CD14-positive monocyte (primary cell): ENCODE measurements around the gene SCUBE1. TPM values are rescaled to one million over a fixed set of nuclear protein-coding genes. Genes with fewer than 3 reads are reported as not detected.

Experiments used
- DNase-seq, 3 donors: peaks; one replicate each; pipeline ENCODE4 v3.0.0-alpha.2; 2011 to 2022
- H2AFZ ChIP-seq: 2 replicates; pipeline ENCODE4 v1.6.0; 2012; ENCODE audit warnings: mild to moderate bottlenecking, low read depth, low read length, inconsistent platforms; ENCODE audit not compliant: insufficient read depth, poor library complexity, severe bottlenecking
- H3K27ac ChIP-seq, 2 donors: 1 replicate in 1 of 2; 2 replicates in 1 of 2; pipeline ENCODE4 v1.5.1; 2012 to 2013; ENCODE audit warnings: low read length in 2 of 2, control low read depth in 1 of 2, inconsistent platforms in 1 of 2, low read depth in 1 of 2, mild to moderate bottlenecking in 1 of 2
- H3K27me3 ChIP-seq, 2 donors: one replicate each; pipeline versions ENCODE4 v1.6.0 to v1.6.1; 2011 to 2013; ENCODE audit warnings: low read length in 2 of 2; ENCODE audit not compliant: control insufficient read depth in 2 of 2, insufficient read depth in 2 of 2
- H3K36me3 ChIP-seq, 2 donors: replicated peaks in 1 of 2; 1 replicate in 1 of 2; 2 replicates in 1 of 2; pipeline versions ENCODE4 v1.5.1 to v1.6.1; 2012 to 2013; ENCODE audit warnings: low read length in 2 of 2, control low read depth in 1 of 2, inconsistent platforms in 1 of 2, mild to moderate bottlenecking in 1 of 2; ENCODE audit not compliant: insufficient read depth in 2 of 2, control insufficient read depth in 1 of 2
- H3K4me1 ChIP-seq, 2 donors: 1 replicate in 1 of 2; 2 replicates in 1 of 2; pipeline versions ENCODE4 v1.5.1 to v1.6.1; 2012 to 2013; ENCODE audit warnings: low read length in 2 of 2, control low read depth in 1 of 2, inconsistent platforms in 1 of 2, mild to moderate bottlenecking in 1 of 2, moderate library complexity in 1 of 2; ENCODE audit not compliant: insufficient read depth in 2 of 2, control insufficient read depth in 1 of 2
- H3K4me2 ChIP-seq: replicated peaks from 2 replicates; pipeline ENCODE3; 2012; ENCODE audit warnings: low read length, moderate library complexity, mild to moderate bottlenecking; ENCODE audit not compliant: poor library complexity, severe bottlenecking; ENCODE audit errors: extremely low read depth
- H3K4me3 ChIP-seq, 3 experiments: fragments of 200-600 bp in 1 of 3; sonication (generic) in 1 of 3; replicated peaks in 1 of 3; 1 replicate in 2 of 3; 2 replicates in 1 of 3; pipeline ENCODE4 v1.5.1; 2011 to 2013; ENCODE audit warnings: low read length in 3 of 3, mild to moderate bottlenecking in 3 of 3, control low read depth in 2 of 3, low read depth in 2 of 3, inconsistent platforms in 1 of 3, moderate library complexity in 1 of 3
- H3K79me2 ChIP-seq: 2 replicates; pipeline ENCODE4 v1.6.0; 2012; ENCODE audit warnings: mild to moderate bottlenecking, control low read depth, inconsistent platforms, low read length, moderate library complexity; ENCODE audit not compliant: insufficient read depth
- H3K9ac ChIP-seq: 2 replicates; pipeline ENCODE4 v1.6.0; 2017; ENCODE audit warnings: low read length, mild to moderate bottlenecking; ENCODE audit not compliant: insufficient read depth, poor library complexity, severe bottlenecking
- H3K9me3 ChIP-seq, 2 donors: replicated peaks in 1 of 2; 1 replicate in 1 of 2; 2 replicates in 1 of 2; pipeline versions ENCODE4 v1.5.1 to v1.6.1; 2012 to 2013; ENCODE audit warnings: low read length in 2 of 2, control low read depth in 1 of 2; ENCODE audit not compliant: control insufficient read depth in 1 of 2, insufficient read depth in 1 of 2
- H4K20me1 ChIP-seq: 2 replicates; pipeline ENCODE4 v1.6.0; 2012; ENCODE audit warnings: mild to moderate bottlenecking, low read length, control low read depth, moderate library complexity; ENCODE audit not compliant: insufficient read depth
- H3K27ac Mint-ChIP-seq, 7 donors: one replicate each; pipeline ENCODE4 v1.8.0; 2020; ENCODE audit warnings: mild to moderate bottlenecking in 7 of 7, mixed read lengths in 7 of 7, moderate library complexity in 6 of 7, inconsistent platforms in 2 of 7
- H3K27me3 Mint-ChIP-seq, 3 donors: one replicate each; pipeline ENCODE4 v1.8.0; 2021 to 2022; ENCODE audit warnings: low read depth in 3 of 3, mild to moderate bottlenecking in 3 of 3, mixed read lengths in 3 of 3, moderate library complexity in 3 of 3, inconsistent platforms in 1 of 3
- H3K36me3 Mint-ChIP-seq, 2 donors: one replicate each; pipeline ENCODE4 v1.8.0; 2020; ENCODE audit warnings: mixed read lengths in 2 of 2, inconsistent platforms in 1 of 2, mild to moderate bottlenecking in 1 of 2
- H3K4me1 Mint-ChIP-seq: one replicate; pipeline ENCODE4 v1.8.0; 2020; ENCODE audit warnings: mild to moderate bottlenecking, mixed read lengths
- H3K4me3 Mint-ChIP-seq, 2 donors: one replicate each; pipeline ENCODE4 v1.8.0; 2020; ENCODE audit warnings: mild to moderate bottlenecking in 2 of 2, mixed read lengths in 2 of 2, moderate library complexity in 1 of 2
- H3K9me3 Mint-ChIP-seq, 7 donors: one replicate each; pipeline ENCODE4 v1.8.0; 2020 to 2022; ENCODE audit warnings: mixed read lengths in 7 of 7, mild to moderate bottlenecking in 6 of 7, moderate library complexity in 6 of 7, inconsistent platforms in 2 of 7
- CTCF ChIP-seq: fragments of 200-600 bp; IDR thresholded peaks from one replicate; pipeline ENCODE4 v1.8.0; 2022; ENCODE audit warnings: antibody characterized with exemption, mild to moderate bottlenecking
- WGBS: methylation state at CpG from one replicate; pipeline ENCODE4 v1.1.5; 2013; ENCODE audit warnings: missing lambda C conversion rate; ENCODE audit not compliant: insufficient coverage; 5-methylcytosine and 5-hydroxymethylcytosine counted together
- intact Hi-C, 2 donors: fragments of 100-400 bp; cut with micrococcal nuclease; formaldehyde crosslinking; loops; one replicate each; pipeline versions ENCODE4 v1.15.0 to v1.15.1; 2023
- polyA plus RNA-seq, 3 donors: library from polyadenylated mRNA; depleted of rRNA in 1 of 3; unstranded in 2 of 3; stranded (reverse) in 1 of 3; fragments of 300-500 nt in 2 of 3; fragments of >200 nt in 1 of 3; fragmentation: Illumina TruSeq in 2 of 3; gene quantifications; 1 replicate in 2 of 3; 2 replicates in 1 of 3; pipeline ENCODE4 v1.2.3, GENCODE V29; 2012 to 2021

The SCUBE1 gene
- polyA plus RNA-seq, 3 donors = 0.20 to 0.32 (median 0.26) TPM

GRCh38 chr22:43230571-43230970 is 112.6 kb downstream of the SCUBE1 start:
- intact Hi-C loops = loop anchor here in 1 of 2 donors (2.0 kb wide), 1 partner anchor 154 kb away; no protein-coding TSS in a partner anchor
- H3K27me3 Mint-ChIP-seq = peaks cover 2 to 3% (median 3%) of the 10 kb centered on the region in 3 donors
- DNase-seq = no peak
- no peaks in the 10 kb centered on the region for H3K36me3 ChIP-seq
- no peak overlapping the region for H3K27ac Mint-ChIP-seq
- H3K9me3 Mint-ChIP-seq = peaks cover 0 to 2% (median 0%) of the 10 kb centered on the region in 7 donors
- no peaks in the 10 kb centered on the region for H3K27me3 ChIP-seq
- no peak overlapping the region for H2AFZ ChIP-seq
- WGBS = 61% methylated on average over 9 of the region's 9 CpGs
- no peak overlapping the region for H3K27ac ChIP-seq
- no peaks in the 10 kb centered on the region for H3K36me3 Mint-ChIP-seq
- H3K79me2 ChIP-seq = no peaks in the 10 kb centered on the region
- H3K4me2 ChIP-seq = no peak overlapping the region
- H3K4me1 ChIP-seq = no peaks in the 10 kb centered on the region
- no peak overlapping the region for H3K4me3 ChIP-seq
- no peaks in the 10 kb centered on the region for H3K9me3 ChIP-seq
- no peak for TF ChIP-seq CTCF
- H3K9ac ChIP-seq = peak overlapping the region; percentile 17
- peaks cover 5% of the 10 kb centered on the region for H3K4me1 Mint-ChIP-seq
- no peak overlapping the region for H3K4me3 Mint-ChIP-seq
- no peaks in the 10 kb centered on the region for H4K20me1 ChIP-seq

GRCh38 chr22:43228863-43229262 is 114.3 kb downstream of the SCUBE1 start:
- Mint-ChIP-seq H3K36me3 (no peaks in the 10 kb centered on the region), H3K27ac (no peak overlapping the region), H3K4me1 (peaks cover 5% of the 10 kb centered on the region), H3K4me3 (no peak overlapping the region), H3K9me3 (peaks cover 0 to 2% (median 0%) of the 10 kb centered on the region in 7 donors), H3K27me3 (peaks cover 2 to 3% (median 3%) of the 10 kb centered on the region in 3 donors)
- Histone ChIP-seq H3K4me2 (no peak overlapping the region), H3K27me3 (no peaks in the 10 kb centered on the region), H4K20me1 (no peaks in the 10 kb centered on the region), H3K4me3 (no peak overlapping the region), H3K79me2 (no peaks in the 10 kb centered on the region), H3K9ac (no peak overlapping the region), H3K36me3 (no peaks in the 10 kb centered on the region), H3K27ac (no peak overlapping the region), H2AFZ (no peak overlapping the region), H3K9me3 (no peaks in the 10 kb centered on the region), H3K4me1 (no peaks in the 10 kb centered on the region)
- TF ChIP-seq CTCF = no peak
- intact Hi-C loops = no loop called here
- DNase-seq = no peak
- WGBS = 96% methylated on average over 15 of the region's 19 CpGs
